B cell (primary cell): Measurements from ENCODE around the gene TCF12. TPM values are rescaled to one million over a fixed set of nuclear protein-coding genes. Genes with fewer than 3 reads are reported as not detected.

Experiments used
- ATAC-seq: fragments of 200-7000 bp; cut with Tn5 transposase; one replicate; pipeline ENCODE4 v1.10.0; 2021; ENCODE audit warnings: low read depth, mild to moderate bottlenecking, moderate number of reproducible peaks, moderate library complexity
- CTCF ChIA-PET: fragments of 350-600 bp; sonication (Branson Sonifier 250); formaldehyde crosslinking; loops from one replicate; lab custom pipeline; 2021; ENCODE audit warnings: antibody characterized with exemption, inconsistent platforms; lab: Charles Lee
- POLR2A ChIA-PET: fragments of 350-600 bp; sonication (Branson Sonifier 250); formaldehyde crosslinking; loops from one replicate; lab custom pipeline; 2021; ENCODE audit warnings: antibody characterized with exemption; lab: Charles Lee
- DNase-seq: peaks from one replicate; pipeline ENCODE4 v3.0.0; 2013
- H2AFZ ChIP-seq: 2 replicates; pipeline ENCODE4 v1.6.1; 2012; ENCODE audit warnings: mild to moderate bottlenecking, low read depth, low read length; ENCODE audit not compliant: insufficient read depth, poor library complexity, severe bottlenecking
- H3K27ac ChIP-seq, 2 donors: 1 replicate in 1 of 2; 2 replicates in 1 of 2; pipeline ENCODE4 v1.5.1; 2012 to 2013; ENCODE audit warnings: low read length in 2 of 2, mild to moderate bottlenecking in 2 of 2, moderate library complexity in 1 of 2
- H3K27me3 ChIP-seq, 4 experiments: fragments of 200-600 bp in 1 of 4; sonication (generic) in 1 of 4; replicated peaks in 1 of 4; 1 replicate in 2 of 4; 2 replicates in 2 of 4; pipeline versions ENCODE4 v1.6.1 to v1.7.0; 2013 to 2016; ENCODE audit warnings: low read length in 3 of 4, mild to moderate bottlenecking in 2 of 4, mixed read lengths in 1 of 4, moderate library complexity in 1 of 4; ENCODE audit not compliant: insufficient read depth in 4 of 4, control insufficient read depth in 3 of 4; ENCODE audit errors: control extremely low read depth in 1 of 4
- H3K36me3 ChIP-seq, 2 experiments: replicated peaks in 1 of 2; 1 replicate in 1 of 2; 2 replicates in 1 of 2; pipeline versions ENCODE4 v1.6.1 to v1.7.1; 2013; ENCODE audit warnings: low read length in 1 of 2; ENCODE audit not compliant: insufficient read depth in 2 of 2, control insufficient read depth in 1 of 2; ENCODE audit errors: control extremely low read depth in 1 of 2, extremely low read depth in 1 of 2
- H3K4me1 ChIP-seq, 2 donors: fragments of 200-600 bp in 1 of 2; sonication (generic) in 1 of 2; 1 replicate in 1 of 2; 2 replicates in 1 of 2; pipeline versions ENCODE4 v1.5.1 to v1.6.1; 2013 to 2017; ENCODE audit warnings: low read length in 2 of 2; ENCODE audit not compliant: control insufficient read depth in 2 of 2, insufficient read depth in 2 of 2
- H3K4me2 ChIP-seq: replicated peaks from 2 replicates; pipeline ENCODE3; 2012; ENCODE audit warnings: mild to moderate bottlenecking, low read depth, low read length; ENCODE audit not compliant: poor library complexity, severe bottlenecking
- H3K4me3 ChIP-seq, 5 experiments: fragments of 200-600 bp in 1 of 5; sonication (generic) in 1 of 5; 1 replicate in 3 of 5; 2 replicates in 2 of 5; pipeline versions ENCODE4 v1.5.1 to v1.7.0; 2011 to 2016; ENCODE audit warnings: low read length in 4 of 5, mild to moderate bottlenecking in 4 of 5, low read depth in 2 of 5, control low read depth in 1 of 5, moderate library complexity in 1 of 5; ENCODE audit not compliant: insufficient read depth in 1 of 5; ENCODE audit errors: control extremely low read depth in 1 of 5, extremely low read depth in 1 of 5
- H3K79me2 ChIP-seq: fragments of 200-600 bp; sonication (generic); one replicate; pipeline ENCODE4 v1.6.0; 2016; ENCODE audit warnings: low read length; ENCODE audit not compliant: control insufficient read depth, insufficient read depth
- H3K9ac ChIP-seq: fragments of 200-600 bp; sonication (generic); 2 replicates; pipeline ENCODE4 v1.6.1; 2017; ENCODE audit warnings: mild to moderate bottlenecking, low read length, moderate library complexity
- H3K9me3 ChIP-seq, 3 donors: one replicate each; pipeline versions ENCODE4 v1.6.1 to v1.7.1; 2013; ENCODE audit warnings: low read length in 2 of 3; ENCODE audit not compliant: control insufficient read depth in 2 of 3, insufficient read depth in 1 of 3; ENCODE audit errors: control extremely low read depth in 1 of 3
- H4K20me1 ChIP-seq: 2 replicates; pipeline ENCODE4 v1.6.0; 2012; ENCODE audit warnings: mild to moderate bottlenecking, low read length; ENCODE audit not compliant: insufficient read depth, control insufficient read depth, poor library complexity, severe bottlenecking
- H3K27ac Mint-ChIP-seq: one replicate; pipeline ENCODE4 v1.8.0; 2021; ENCODE audit warnings: mixed read lengths
- H3K27me3 Mint-ChIP-seq: one replicate; pipeline ENCODE4 v1.8.0; 2021; ENCODE audit warnings: mixed read lengths
- H3K4me1 Mint-ChIP-seq: one replicate; pipeline ENCODE4 v1.8.0; 2021; ENCODE audit warnings: mixed read lengths
- H3K4me3 Mint-ChIP-seq: one replicate; pipeline ENCODE4 v1.8.0; 2021; ENCODE audit warnings: mixed read lengths
- H3K9me3 Mint-ChIP-seq: one replicate; pipeline ENCODE4 v1.8.0; 2022; ENCODE audit warnings: mixed read lengths; ENCODE audit not compliant: insufficient read depth
- CTCF ChIP-seq: fragments of 200-600 bp; IDR thresholded peaks from one replicate; pipeline ENCODE4 v1.8.0; 2022; ENCODE audit warnings: antibody characterized with exemption, mild to moderate bottlenecking
- EZH2 ChIP-seq: IDR thresholded peaks from 2 replicates; pipeline ENCODE4 v1.6.1; 2012; ENCODE audit warnings: borderline replicate concordance, low read depth, mild to moderate bottlenecking, moderate library complexity, low read length; ENCODE audit not compliant: insufficient read depth, poor library complexity, severe bottlenecking
- WGBS: methylation state at CpG from one replicate; pipeline ENCODE4 v1.1.5; 2013; ENCODE audit warnings: missing lambda C conversion rate; ENCODE audit not compliant: insufficient coverage; 5-methylcytosine and 5-hydroxymethylcytosine counted together
- intact Hi-C: fragments of 100-400 bp; cut with micrococcal nuclease; formaldehyde crosslinking; loops from one replicate; pipeline ENCODE4 v1.10.0; 2022
- polyA plus RNA-seq: library from polyadenylated mRNA; depleted of rRNA; stranded (reverse); fragments of >200 nt; gene quantifications from 2 replicates; pipeline ENCODE4 v1.2.3, GENCODE V29; 2012
- total RNA-seq, 2 donors: library from RNA; stranded (reverse); fragments of 120-200 nt in 1 of 2; gene quantifications; 1 replicate in 1 of 2; 2 replicates in 1 of 2; pipeline versions ENCODE4 v1.2.3 to v1.2.4, GENCODE V29; 2013 to 2022

TCF12 gene
- total and polyA plus RNA-seq, 2 donors (not counting 1 experiment from before 2014, with no cell fraction given): 27.1 to 131 TPM

- Histone ChIP-seq H3K27me3 (no peaks in the 10 kb centered on the region), H3K4me3 (no peak overlapping the region), H3K4me1 (no peaks in the 10 kb centered on the region), H2AFZ (no peak overlapping the region), H3K9me3 (no peaks in the 10 kb centered on the region), H3K9ac (no peak overlapping the region), H3K79me2 (peaks cover 55% of the 10 kb centered on the region), H3K4me2 (no peak overlapping the region), H3K27ac (no peak overlapping the region), H3K36me3 (no peaks in the 10 kb centered on the region), H4K20me1 (peaks cover 42% of the 10 kb centered on the region)
- Mint-ChIP-seq H3K4me1 (peaks cover 46% of the 10 kb centered on the region), H3K27ac (no peak overlapping the region), H3K4me3 (no peak overlapping the region), H3K27me3 (no peaks in the 10 kb centered on the region), H3K9me3 (no peaks in the 10 kb centered on the region)
- no peak for TF ChIP-seq CTCF
- no peak for TF ChIP-seq EZH2
- ATAC-seq (no peak), DNase-seq (no peak)
- CTCF ChIA-PET: no interaction called here
- intact Hi-C loops: no loop called here
- POLR2A ChIA-PET: no interaction called here
- WGBS: 100% methylated on average over 3 of the region's 3 CpGs
These were observed 138.9 kb downstream of the TCF12 start for GRCh38 chr15:57057134-57057930.

GRCh38 chr15:57059026-57059660, 140.7 kb downstream of the TCF12 start:
- no CpG with 5 or more reads among the region's 2 CpGs for WGBS
- TF ChIP-seq CTCF: no peak
- TF ChIP-seq EZH2: no peak
- H3K27ac ChIP-seq: no peak overlapping the region
- Mint-ChIP-seq H3K27me3 (no peaks in the 10 kb centered on the region), H3K27ac (no peak overlapping the region), H3K4me3 (no peak overlapping the region), H3K9me3 (no peaks in the 10 kb centered on the region), H3K4me1 (peaks cover 32% of the 10 kb centered on the region)
- H3K4me3 ChIP-seq: no peak overlapping the region
- DNase-seq: no peak
- intact Hi-C loops: no loop called here
- no peaks in the 10 kb centered on the region for H3K4me1 ChIP-seq
- H3K36me3 ChIP-seq: peaks cover 0 to 5% of the 10 kb centered on the region in 2 experiments
- H3K4me2 ChIP-seq: no peak overlapping the region
- no peaks in the 10 kb centered on the region for H3K27me3 ChIP-seq
- ChIA-PET CTCF (no interaction called here), POLR2A (no interaction called here)
- no peak overlapping the region for H3K9ac ChIP-seq
- H2AFZ ChIP-seq: no peak overlapping the region
- ATAC-seq: no peak
- H3K9me3 ChIP-seq: no peaks in the 10 kb centered on the region
- peaks cover 44% of the 10 kb centered on the region for H3K79me2 ChIP-seq
- peaks cover 31% of the 10 kb centered on the region for H4K20me1 ChIP-seq
